Testis (tissue), 3 donors: ENCODE data around the gene PSAPL1. TPM values are rescaled to one million over a fixed set of nuclear protein-coding genes. Genes with fewer than 3 reads are reported as not detected.

ENCODE experiments used
- DNase-seq: peaks from one replicate; pipeline ENCODE4 v3.0.0-alpha.2; 2019
- H3K27ac ChIP-seq, 2 donors: fragments of 200-600 bp; sonication (generic); one replicate each; pipeline ENCODE4 v1.5.1; 2019
- H3K27me3 ChIP-seq: fragments of 200-600 bp; sonication (generic); one replicate; pipeline ENCODE4 v1.5.1; 2019
- H3K36me3 ChIP-seq: fragments of 200-600 bp; sonication (generic); one replicate; pipeline ENCODE4 v1.5.1; 2017; ENCODE audit warnings: low read depth; ENCODE audit errors: missing control alignments
- H3K4me1 ChIP-seq: fragments of 200-600 bp; sonication (generic); one replicate; pipeline ENCODE4 v1.5.1; 2019
- H3K4me3 ChIP-seq, 2 donors: fragments of 200-600 bp; sonication (generic); one replicate each; pipeline ENCODE4 v1.5.1; 2017 to 2019
- H3K9me3 ChIP-seq: fragments of 200-600 bp; sonication (generic); one replicate; pipeline ENCODE4 v1.5.1; 2017
- CTCF ChIP-seq, 3 experiments: fragments of 450-650 bp in 2 of 3; fragments of 200-600 bp in 1 of 3; sonication (generic) in 1 of 3; IDR thresholded peaks; one replicate each; pipeline ENCODE4 v1.5.1; 2016 to 2019; ENCODE audit warnings: antibody characterized with exemption in 3 of 3, mild to moderate bottlenecking in 2 of 3, moderate library complexity in 1 of 3
- POLR2A ChIP-seq: fragments of 450-650 bp; IDR thresholded peaks from one replicate; pipeline ENCODE4 v1.6.1; 2017; ENCODE audit warnings: antibody characterized with exemption, mild to moderate bottlenecking, moderate library complexity
- WGBS, 2 donors: methylation state at CpG; one replicate each; pipeline ENCODE4 v1.1.5; 2018; 5-methylcytosine and 5-hydroxymethylcytosine counted together
- intact Hi-C: fragments of 100-400 bp; cut with DNase I; formaldehyde crosslinking; loops from one replicate; pipeline ENCODE4 v1.15.1; 2023; ENCODE audit warnings: low total_unique reads
- polyA plus RNA-seq: library from polyadenylated mRNA; stranded (reverse); fragments of 350-450 nt; fragmentation: Illumina TruSeq; extraction: RNeasy Lipid Tissue Mini Kit (QIAGEN cat#74804); gene quantifications from one replicate; pipeline ENCODE4 v1.2.3, GENCODE V29; 2014; ENCODE audit warnings: low read depth, low replicate concordance; ENCODE audit not compliant: insufficient read depth
- total RNA-seq, 2 donors: library from RNA; depleted of rRNA; stranded (reverse); fragments of >200 nt; gene quantifications; one replicate each; pipeline ENCODE4 v1.2.3, GENCODE V29; 2016

PSAPL1 gene
- total and polyA plus RNA-seq, 3 donors from 2014 or later: 11.0 to 19.0 (median 17.5) TPM

DNA sequence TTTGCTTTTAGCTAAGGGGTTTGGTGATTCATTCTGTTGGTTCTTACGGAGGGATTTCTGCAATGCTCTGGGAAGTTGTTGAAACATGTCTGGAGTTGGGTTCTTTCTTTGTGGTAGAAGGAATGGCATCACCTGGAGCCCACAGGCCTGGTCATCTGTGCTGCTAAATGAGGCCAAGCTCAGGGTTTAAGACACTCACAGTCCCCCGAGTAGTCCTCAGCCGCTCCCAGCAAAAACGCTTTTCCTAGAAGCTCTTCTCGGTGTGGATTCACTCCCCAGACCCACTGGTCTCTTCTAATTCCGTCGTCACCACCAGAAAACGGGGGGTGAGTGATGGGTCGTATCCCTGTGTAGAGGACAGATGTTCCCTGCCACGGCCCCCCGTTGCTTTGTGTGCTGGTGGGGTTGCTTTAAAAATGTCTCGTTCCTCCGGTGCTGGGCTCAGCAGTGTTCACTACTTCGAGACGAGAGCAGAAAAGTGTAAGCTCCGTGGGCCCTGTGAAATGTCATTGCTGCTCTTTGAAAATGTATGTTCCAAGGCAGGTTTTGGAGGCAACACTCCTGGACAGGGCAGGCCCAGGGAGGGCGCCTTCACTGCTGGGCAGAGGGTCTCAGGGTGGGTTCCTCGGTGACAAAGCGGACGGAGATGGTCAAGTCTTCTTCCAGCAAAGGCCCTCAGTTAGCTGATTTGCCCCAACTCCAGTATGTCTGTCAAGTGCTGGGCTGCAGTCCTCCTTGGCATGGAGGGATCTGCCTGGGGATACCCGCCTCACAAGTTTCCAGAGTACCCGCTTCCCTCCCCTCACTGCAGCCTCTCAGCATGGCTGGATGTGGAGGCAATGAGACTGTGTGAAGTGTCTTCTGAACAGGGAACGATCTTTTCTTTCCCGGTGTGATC, 37.3 kb downstream of the PSAPL1 start:
- H3K27me3 ChIP-seq: no peaks in the 10 kb centered on the region
- H3K9me3 ChIP-seq: no peaks in the 10 kb centered on the region
- WGBS, 2 donors: 85 to 86% methylated on average over 24 of the region's 24 CpGs
- H3K27ac ChIP-seq: no peak overlapping the region
- DNase-seq: no peak
- H3K4me3 ChIP-seq: no peak overlapping the region
- intact Hi-C loops: no loop called here
- H3K36me3 ChIP-seq: no peaks in the 10 kb centered on the region
- H3K4me1 ChIP-seq: no peaks in the 10 kb centered on the region
- TF ChIP-seq POLR2A (no peak), CTCF (IDR thresholded peaks at IDR 0.05) (no peak)

DNA sequence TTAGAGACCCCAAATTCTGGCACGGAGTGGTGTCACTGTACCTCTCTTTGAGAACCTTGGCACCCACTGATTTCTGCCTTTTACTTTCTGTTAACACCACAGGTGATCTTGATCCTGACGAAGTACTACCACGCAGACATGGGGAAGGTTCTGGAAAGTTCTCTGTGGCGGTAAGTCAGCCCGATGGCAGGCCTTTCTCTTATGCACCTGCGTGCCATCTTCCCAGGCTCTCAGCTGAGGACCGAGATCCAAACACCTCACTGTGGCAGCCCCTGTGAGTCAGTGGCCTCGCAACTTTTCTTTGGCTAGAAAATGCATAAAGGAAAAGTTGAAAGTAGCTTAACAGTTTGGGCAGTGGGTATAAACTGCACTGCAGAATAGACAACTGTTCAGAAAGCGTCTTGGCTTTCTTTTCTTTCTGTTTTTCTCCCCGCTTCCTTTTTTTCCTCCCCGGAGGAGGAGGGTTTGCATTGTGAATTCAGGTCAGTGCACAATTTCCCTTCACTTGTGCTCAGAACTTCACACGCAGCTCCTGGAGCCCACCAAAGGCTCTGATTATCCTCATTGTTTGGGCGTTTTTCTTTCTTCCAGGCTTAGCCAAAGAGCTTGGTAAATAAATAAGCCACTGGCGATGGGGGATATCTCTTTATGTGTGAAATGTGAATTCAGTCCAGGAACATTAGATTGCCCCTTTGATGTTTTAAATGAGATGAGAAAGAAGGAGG, 38.4 kb downstream of the PSAPL1 start:
- Histone ChIP-seq H3K4me3 (no peak overlapping the region), H3K27ac (no peak overlapping the region), H3K4me1 (no peaks in the 10 kb centered on the region), H3K27me3 (no peaks in the 10 kb centered on the region), H3K9me3 (no peaks in the 10 kb centered on the region), H3K36me3 (no peaks in the 10 kb centered on the region)
- TF ChIP-seq CTCF (IDR thresholded peaks at IDR 0.05) (no peak), POLR2A (no peak)
- 88 to 89% methylated on average over 14 of the region's 14 CpGs for WGBS, 2 donors
- no peak for DNase-seq
- intact Hi-C loops: no loop called here

DNA sequence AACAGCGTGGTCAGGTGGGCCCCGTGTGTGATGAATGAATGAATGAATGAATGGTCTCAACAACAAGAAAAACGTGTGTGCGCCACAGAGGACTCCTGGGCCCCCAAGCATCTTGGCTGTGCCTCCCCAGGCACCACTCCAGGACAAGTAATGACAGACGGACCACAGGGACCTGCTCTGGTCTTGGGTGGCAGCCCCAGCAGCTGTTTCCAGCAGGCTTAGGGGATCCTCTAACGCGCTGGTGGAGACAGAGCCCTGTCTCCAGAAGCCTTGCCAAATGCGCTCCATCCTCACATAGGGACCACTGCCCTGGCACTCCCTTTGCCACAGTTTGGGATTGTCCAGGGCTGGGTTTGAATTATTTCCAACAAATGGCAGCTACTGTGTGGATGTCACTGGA, 39.1 kb downstream of the PSAPL1 start:
- no peak for DNase-seq
- H3K27ac ChIP-seq: no peak overlapping the region
- H3K4me1 ChIP-seq: no peaks in the 10 kb centered on the region
- no peaks in the 10 kb centered on the region for H3K36me3 ChIP-seq
- TF ChIP-seq CTCF (IDR thresholded peaks at IDR 0.05) (no peak), POLR2A (no peak)
- WGBS, 2 donors: 92% methylated on average over 8 of the region's 8 CpGs
- no peaks in the 10 kb centered on the region for H3K27me3 ChIP-seq
- H3K9me3 ChIP-seq: no peaks in the 10 kb centered on the region
- intact Hi-C loops: no loop called here
- H3K4me3 ChIP-seq: no peak overlapping the region

DNA sequence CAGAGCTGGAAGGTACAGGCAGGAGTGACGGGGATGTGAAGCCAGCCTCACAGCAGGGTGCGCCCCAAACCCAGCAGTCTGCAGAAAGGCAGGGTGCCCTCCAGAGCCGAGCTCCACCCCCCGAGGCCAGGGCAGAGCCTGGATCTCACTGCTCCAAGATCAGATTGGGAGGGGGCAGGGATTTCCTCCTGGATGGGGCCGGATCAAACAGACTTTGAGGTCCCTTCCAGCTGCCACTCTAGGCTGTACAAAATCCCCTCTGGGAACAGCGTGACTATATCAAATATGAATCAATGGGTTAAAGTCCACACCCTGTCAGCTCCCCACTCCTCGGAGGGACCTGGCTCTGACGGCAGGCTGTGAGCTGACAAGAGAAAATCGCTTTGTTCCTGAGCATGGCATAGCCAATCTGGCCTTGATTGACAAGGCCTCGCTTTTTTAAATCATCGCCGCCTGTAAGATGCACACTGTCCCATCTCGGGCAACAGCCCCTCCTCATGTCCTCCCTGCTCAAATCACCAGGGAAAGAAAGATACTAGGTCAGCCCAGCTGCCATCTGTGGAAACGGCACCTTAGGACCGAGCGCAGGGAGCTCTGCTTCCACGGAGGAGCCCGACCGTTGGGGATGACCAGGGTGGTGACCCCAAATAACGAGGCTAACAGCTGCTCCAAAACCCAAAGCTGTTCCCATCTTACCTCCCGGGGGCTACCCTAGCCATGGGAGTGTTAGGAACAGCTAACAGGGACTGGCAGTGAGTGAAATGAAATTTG, 39.9 kb downstream of the PSAPL1 start:
- Histone ChIP-seq H3K27me3 (no peaks in the 10 kb centered on the region), H3K4me3 (no peak overlapping the region), H3K27ac (no peak overlapping the region), H3K36me3 (no peaks in the 10 kb centered on the region), H3K9me3 (no peaks in the 10 kb centered on the region), H3K4me1 (no peaks in the 10 kb centered on the region)
- TF ChIP-seq CTCF (IDR thresholded peaks at IDR 0.05): no peak
- no peak for TF ChIP-seq POLR2A
- 72 to 74% methylated on average over 16 to 21 of the region's 21 CpGs for WGBS, 2 donors
- no peak for DNase-seq
- intact Hi-C loops: no loop called here
